HG03066 (cell line): ENCODE measurements around the gene CDC37L1.

Source experiments
- ATAC-seq: cut with Tn5 transposase; IDR thresholded peaks from one replicate; pipeline ENCODE4 v1.9.1; 2021; ENCODE audit warnings: low read depth; ENCODE audit not compliant: unreplicated experiment

The CDC37L1 gene

GRCh38 chr9:4667681-4668080, 11.7 kb upstream of the CDC37L1 start:
- no peak for ATAC-seq

DNA sequence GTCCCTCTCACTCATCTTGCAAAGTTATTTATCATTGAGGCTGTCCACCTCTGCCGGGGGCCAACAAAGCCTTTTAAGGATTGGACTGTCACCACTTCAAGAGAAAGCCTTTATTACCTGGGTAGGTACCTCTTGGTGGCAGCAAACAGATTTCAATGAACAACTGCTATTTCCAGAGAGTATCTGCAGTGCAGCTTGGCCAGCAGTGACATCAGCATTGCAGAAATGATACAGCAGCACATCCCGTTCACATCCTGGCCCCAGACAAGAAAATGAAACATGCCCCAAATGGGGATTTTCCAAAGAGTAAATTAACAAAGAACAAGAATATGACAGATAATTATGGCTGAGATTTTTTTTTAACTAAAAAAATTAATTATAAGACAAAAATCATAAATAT, 10.8 kb upstream of the CDC37L1 start:
- no peak for ATAC-seq

DNA sequence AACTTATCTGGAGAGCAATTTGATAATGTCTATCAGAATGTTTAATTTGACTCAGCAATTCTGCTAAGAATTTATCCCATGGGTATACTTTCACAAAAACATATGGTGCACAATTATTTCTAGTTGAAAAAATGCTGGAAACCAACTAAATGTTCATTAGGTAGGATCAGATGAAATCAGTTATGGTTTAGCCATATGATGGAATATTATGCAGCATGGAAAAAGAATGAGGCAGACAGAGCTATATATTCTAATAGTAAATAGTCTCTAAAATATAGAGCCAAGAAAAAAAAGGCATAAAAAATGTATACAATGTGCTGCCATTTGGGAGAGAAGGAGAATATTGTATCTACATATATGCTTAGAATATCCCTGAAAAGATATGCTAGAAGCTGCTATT, 9.5 kb upstream of the CDC37L1 start:
- ATAC-seq, result no peak

- no peak for ATAC-seq
Observed at GRCh38 chr9:4670591-4670990, 8.8 kb upstream of the CDC37L1 start.

DNA sequence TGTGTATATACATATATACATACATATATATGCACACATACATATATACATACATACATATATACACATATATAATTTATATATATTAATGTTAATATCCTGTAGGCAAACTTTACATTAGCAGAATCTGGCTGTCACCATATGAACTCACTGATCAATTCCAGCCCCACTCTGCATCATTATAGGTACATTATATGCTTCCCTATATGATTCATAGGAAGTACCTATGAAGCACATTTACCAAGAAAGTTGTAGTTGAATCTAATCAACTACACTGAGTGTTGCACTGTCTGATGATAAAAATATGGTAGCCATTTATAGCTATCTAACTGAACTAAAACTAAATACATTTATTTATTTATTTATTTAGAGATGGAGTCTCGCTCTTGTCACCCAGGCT, 7.6 kb upstream of the CDC37L1 start:
- ATAC-seq, result no peak

- ATAC-seq, result no peak
Observed at GRCh38 chr9:4674783-4675182, 4.6 kb upstream of the CDC37L1 start.

DNA sequence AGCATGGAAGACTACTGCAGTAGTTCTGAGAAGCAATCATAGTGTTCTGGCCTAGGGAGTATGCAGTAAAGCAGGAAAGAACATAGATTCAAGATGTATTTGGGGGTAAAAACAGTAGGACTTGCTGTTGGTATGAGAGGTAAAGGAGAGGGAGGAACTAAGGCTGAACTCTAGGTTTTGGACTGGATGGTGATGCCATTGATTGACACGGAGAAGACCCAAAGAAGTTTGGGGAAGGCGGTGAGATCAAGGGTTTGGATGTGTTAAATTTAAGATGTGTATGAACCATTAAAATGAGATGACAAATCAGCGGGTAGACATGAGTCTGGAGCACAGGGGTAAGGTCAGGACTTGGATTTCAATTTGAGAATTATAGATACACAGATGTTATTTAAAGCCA, 2.0 kb upstream of the CDC37L1 start:
- ATAC-seq, result no peak

DNA sequence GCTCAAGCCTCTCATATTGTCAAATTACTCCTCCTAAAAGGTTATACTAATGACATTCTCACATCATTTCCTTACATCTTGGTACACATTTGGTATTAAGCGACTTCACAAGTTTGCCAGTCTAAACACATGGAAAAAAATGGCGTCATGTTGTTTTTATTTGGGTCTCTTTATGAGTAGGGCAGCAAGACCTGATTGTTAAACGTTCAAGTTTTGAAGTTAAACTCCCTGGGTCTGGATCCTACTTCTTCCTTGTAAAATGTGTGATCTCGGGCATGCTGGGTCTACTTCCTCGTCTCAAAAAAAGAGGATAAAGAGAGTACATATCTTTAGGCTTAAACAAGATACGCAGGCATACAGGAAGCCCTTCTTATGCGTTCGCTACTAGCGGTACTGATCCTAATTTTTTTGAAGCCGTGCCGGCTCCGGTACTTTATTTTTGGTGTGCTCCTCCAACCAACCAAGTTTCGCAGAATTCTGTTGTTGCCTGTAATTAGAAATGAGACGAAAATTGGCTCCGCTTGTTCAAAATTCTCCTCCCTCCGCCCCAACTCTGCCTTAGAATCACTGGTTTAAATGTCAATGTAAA, 596 bp upstream of the CDC37L1 start:
- no peak for ATAC-seq

DNA sequence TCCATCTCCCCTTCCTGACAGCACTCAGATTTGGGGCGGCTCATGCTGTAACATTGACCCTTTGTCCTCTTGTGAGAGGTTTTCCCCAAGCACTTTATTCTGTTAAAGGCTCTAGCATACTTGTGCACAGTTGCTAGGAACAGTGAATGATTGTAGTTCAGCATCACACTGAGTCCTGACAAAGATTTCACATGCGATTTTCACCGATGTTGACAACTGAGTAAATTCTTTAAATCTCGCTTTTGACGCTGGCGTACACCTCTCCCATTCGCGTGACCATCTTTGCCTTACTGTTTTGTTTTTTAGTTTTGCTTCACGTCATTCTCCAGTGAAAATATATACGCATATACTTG, 780 bp downstream of the CDC37L1 start:
- peak; percentile 1 for ATAC-seq

GRCh38 chr9:4680750-4681149, 1.4 kb downstream of the CDC37L1 start:
- no peak for ATAC-seq

GRCh38 chr9:4684820-4685219, 5.5 kb downstream of the CDC37L1 start:
- ATAC-seq, result no peak

- ATAC-seq, result no peak
Observed at GRCh38 chr9:4686112-4686511, 6.7 kb downstream of the CDC37L1 start.

- ATAC-seq, result no peak
Observed at GRCh38 chr9:4686584-4686983, 7.2 kb downstream of the CDC37L1 start.

DNA sequence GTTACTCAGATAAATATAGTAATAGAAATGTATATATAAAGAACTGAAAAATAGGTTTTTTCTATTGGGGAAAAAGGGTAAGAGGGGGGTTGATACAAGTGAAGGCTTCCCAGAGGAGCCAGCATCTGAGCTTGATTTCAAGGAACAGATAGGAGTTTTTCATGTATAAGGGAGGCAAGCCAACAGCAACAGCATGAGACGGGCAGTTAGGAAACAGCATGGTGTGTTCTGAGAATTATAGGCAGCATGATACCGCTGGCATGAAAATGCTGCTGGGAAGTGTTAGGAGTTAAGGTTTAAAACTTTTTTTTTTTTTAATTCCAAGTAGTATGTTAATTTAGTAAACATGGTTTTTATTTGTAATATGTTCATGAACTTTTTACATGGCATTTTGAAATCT, 9.7 kb downstream of the CDC37L1 start:
- ATAC-seq, result no peak

GRCh38 chr9:4689687-4690104, 10.3 kb downstream of the CDC37L1 start:
- ATAC-seq, result peak; percentile 67

GRCh38 chr9:4690144-4690543, 10.8 kb downstream of the CDC37L1 start:
- ATAC-seq, result no peak

GRCh38 chr9:4691795-4692194, 12.4 kb downstream of the CDC37L1 start:
- no peak for ATAC-seq

- ATAC-seq, result no peak
Observed at GRCh38 chr9:4700091-4700490, 20.7 kb downstream of the CDC37L1 start.

- no peak for ATAC-seq
Observed at GRCh38 chr9:4700932-4701331, 21.6 kb downstream of the CDC37L1 start.

GRCh38 chr9:4701526-4701925, 22.2 kb downstream of the CDC37L1 start:
- ATAC-seq, result no peak

DNA sequence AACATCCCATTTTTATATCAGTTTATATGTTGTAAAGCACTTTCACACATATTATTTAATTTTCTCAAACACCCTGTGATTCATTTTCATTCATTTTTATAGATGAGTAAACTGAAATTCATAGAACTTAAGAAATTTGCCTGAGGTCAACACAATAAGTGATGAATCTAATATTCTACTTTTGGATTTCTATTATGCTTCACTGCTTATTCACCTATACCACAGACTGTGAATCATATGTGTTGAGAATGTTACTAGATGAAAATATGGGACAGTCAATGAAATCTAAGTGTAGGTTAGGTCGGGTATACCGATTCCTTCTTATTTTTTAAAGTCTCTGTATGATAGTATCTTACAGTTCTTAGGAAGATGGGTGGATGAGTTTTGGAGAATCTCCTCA, 24.8 kb downstream of the CDC37L1 start:
- ATAC-seq, result no peak

DNA sequence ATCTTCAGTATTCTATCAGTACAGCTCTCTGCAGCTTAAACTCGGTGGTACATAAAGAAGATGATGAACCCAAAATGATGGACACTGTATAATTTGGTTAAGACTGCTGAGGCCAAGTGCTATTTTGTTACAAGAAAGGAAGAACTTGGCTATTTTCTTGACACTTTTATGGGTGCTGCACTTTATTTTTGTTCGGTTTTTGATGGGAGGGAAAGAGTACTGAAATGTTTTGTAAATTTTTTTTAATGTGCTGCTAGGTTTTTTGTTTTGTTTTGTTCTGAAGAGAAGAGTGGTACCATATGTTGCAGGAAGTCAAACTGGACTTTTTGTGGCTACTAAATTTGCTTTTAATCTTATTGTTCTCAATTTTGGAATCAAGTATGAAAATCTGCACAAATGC, 26.7 kb downstream of the CDC37L1 start:
- no peak for ATAC-seq

DNA sequence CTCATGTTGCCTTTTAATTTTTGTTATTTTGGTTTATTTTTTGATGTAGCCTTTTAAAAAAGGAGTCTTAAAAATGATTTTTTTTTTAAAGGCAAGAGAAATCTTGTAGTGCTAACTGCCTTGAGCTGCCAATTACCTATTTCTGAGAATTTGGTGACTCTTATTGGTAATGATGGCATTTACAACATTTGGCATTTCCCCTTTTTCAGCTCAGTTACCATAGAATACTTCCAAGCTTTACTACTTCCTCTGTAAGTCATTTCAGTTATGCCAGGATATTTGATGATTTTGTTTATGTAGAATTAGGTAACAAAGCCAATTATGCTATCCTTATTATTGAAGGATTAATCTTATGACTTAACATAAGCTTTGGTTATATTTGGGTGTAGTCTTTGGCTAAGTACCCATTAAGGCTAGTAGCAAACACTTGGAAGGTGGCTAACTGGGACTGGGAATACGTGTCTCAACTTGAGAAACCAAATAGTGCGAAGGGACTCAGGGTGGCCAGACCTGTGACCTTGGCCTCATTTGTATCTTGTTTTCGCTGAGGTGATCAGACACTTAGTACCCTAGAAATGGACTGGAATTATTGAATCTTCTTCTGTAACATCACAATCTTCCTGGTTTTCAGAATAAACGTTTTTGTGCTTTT, 27.7 kb downstream of the CDC37L1 start:
- ATAC-seq, result no peak
